ENCODE measurements around the gene ATP7B.

GRCh38 chr13:51974482-51974881, 36.8 kb downstream of the ATP7B start:
- no peak for TF ChIP-seq CTCF (IDR thresholded peaks at IDR 0.05; ENCODE audit: low read depth, low read length)
- no peak for TF ChIP-seq POLR2A (IDR thresholded peaks at IDR 0.05; ENCODE audit: extremely low read depth, insufficient read length)
- no peak for TF ChIP-seq MYC (IDR thresholded peaks at IDR 0.05; ENCODE audit: low read depth, low read length)
